Breast epithelium (tissue), 4 donors: ENCODE measurements around the gene ZRANB1. TPM values are rescaled to one million over a fixed set of nuclear protein-coding genes. Genes with fewer than 3 reads are reported as not detected.

Source experiments
- DNase-seq, 2 donors: peaks; one replicate each; pipeline ENCODE4 v3.0.0-alpha.2; 2019; ENCODE audit warnings: low spot score in 2 of 2
- H3K27ac ChIP-seq, 2 donors: fragments of 200-600 bp; sonication (generic) in 1 of 2; one replicate each; pipeline ENCODE4 v1.5.1; 2016 to 2019; ENCODE audit warnings: mild to moderate bottlenecking in 1 of 2
- H3K27me3 ChIP-seq, 2 donors: fragments of 200-600 bp; sonication (generic) in 1 of 2; one replicate each; pipeline versions ENCODE4 v1.5.1 to v1.6.0; 2017 to 2019; ENCODE audit warnings: control low read depth in 1 of 2, mild to moderate bottlenecking in 1 of 2
- H3K36me3 ChIP-seq: fragments of 200-600 bp; one replicate; pipeline ENCODE4 v1.5.1; 2019
- H3K4me1 ChIP-seq, 2 donors: fragments of 200-600 bp; sonication (generic); one replicate each; pipeline ENCODE4 v1.5.1; 2016 to 2019; ENCODE audit warnings: control low read depth in 1 of 2
- H3K4me3 ChIP-seq, 3 donors: fragments of 200-600 bp; sonication (generic); 1 replicate in 2 of 3; 2 replicates in 1 of 3; pipeline ENCODE4 v1.5.1; 2016 to 2019; ENCODE audit warnings: mild to moderate bottlenecking in 3 of 3, moderate library complexity in 2 of 3
- H3K9me3 ChIP-seq, 2 donors: fragments of 200-600 bp; sonication (generic) in 1 of 2; one replicate each; pipeline ENCODE4 v1.5.1; 2016 to 2019; ENCODE audit warnings: control low read depth in 1 of 2
- POLR2A ChIP-seq: fragments of 450-650 bp; IDR thresholded peaks from one replicate; pipeline ENCODE4 v1.6.1; 2016; ENCODE audit warnings: antibody characterized with exemption, mild to moderate bottlenecking, moderate library complexity
- POLR2AphosphoS5 ChIP-seq, 3 donors: sonication (generic); formaldehyde crosslinking; IDR thresholded peaks; one replicate each; pipeline ENCODE4 v1.6.1; 2017; ENCODE audit warnings: antibody characterized with exemption in 3 of 3
- intact Hi-C: fragments of 100-400 bp; cut with DNase I; formaldehyde crosslinking; loops from one replicate; pipeline ENCODE4 v1.15.1; 2023; ENCODE audit warnings: low total_unique reads
- total RNA-seq, 3 donors: library from RNA; depleted of rRNA; stranded (reverse); fragments of >200 nt; gene quantifications; one replicate each; pipeline ENCODE4 v1.1.0, GENCODE V29; 2016
- TF ChIP-seq, protein P1 (sequence below), 3 donors: fragments of 450-650 bp; IDR thresholded peaks; one replicate each; pipeline ENCODE4 v1.5.1; 2016 to 2017; ENCODE audit warnings: antibody characterized with exemption in 3 of 3, mild to moderate bottlenecking in 3 of 3, moderate library complexity in 3 of 3

Gene ZRANB1
- total RNA-seq, 3 donors from 2014 or later, result 32.4 to 37.4 (median 35.1) TPM

DNA sequence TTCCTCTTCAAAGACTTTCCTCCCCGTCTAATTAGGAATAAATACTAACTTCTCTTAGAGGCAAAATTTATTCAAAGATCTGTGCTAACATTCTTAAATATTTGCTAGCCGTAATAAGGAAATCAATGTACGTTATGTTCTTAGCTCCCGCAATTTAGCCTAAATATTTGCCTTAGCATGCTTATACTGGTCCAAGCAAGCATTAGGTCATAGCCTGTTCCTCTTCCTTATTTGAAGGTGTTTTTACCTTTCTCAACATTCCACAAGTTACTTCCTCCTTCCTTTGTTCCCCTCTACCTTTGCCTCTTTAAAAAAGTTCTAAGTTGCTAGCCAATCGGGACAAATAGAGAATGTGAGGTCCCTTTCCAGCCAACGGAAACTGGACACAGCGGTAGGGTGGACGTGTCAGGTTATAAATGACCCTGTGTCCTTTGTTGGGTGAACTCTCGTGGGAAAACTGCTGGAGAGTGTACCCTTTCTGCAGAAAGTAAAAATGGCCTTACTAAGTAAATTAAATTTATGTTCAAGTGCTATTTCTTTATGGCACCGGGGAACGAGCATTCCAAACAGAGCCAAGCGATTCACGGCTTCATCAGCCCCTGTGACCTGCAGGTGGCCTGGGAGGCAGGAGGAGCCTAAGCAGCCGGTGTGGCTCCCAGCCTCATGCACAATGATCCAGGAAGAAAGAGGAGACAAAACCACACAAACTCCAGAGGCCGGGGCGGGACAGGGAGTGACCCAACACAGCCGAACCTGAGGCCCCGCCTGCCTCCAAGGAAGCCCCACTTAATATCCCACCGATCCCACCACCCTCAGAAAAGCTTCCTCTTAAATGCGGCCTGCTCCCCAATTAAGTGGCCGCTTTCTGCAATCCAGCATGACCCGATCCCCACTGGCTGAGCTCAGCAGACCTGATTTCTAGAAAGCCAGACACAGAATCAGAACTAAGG, 67.0 kb downstream of the ZRANB1 start:
- no peak overlapping the region for H3K4me3 ChIP-seq
- TF ChIP-seq, protein P1, sequence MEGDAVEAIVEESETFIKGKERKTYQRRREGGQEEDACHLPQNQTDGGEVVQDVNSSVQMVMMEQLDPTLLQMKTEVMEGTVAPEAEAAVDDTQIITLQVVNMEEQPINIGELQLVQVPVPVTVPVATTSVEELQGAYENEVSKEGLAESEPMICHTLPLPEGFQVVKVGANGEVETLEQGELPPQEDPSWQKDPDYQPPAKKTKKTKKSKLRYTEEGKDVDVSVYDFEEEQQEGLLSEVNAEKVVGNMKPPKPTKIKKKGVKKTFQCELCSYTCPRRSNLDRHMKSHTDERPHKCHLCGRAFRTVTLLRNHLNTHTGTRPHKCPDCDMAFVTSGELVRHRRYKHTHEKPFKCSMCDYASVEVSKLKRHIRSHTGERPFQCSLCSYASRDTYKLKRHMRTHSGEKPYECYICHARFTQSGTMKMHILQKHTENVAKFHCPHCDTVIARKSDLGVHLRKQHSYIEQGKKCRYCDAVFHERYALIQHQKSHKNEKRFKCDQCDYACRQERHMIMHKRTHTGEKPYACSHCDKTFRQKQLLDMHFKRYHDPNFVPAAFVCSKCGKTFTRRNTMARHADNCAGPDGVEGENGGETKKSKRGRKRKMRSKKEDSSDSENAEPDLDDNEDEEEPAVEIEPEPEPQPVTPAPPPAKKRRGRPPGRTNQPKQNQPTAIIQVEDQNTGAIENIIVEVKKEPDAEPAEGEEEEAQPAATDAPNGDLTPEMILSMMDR (IDR thresholded peaks at IDR 0.05), result no peak
- TF ChIP-seq POLR2AphosphoS5 (IDR thresholded peaks at IDR 0.05), result peak in 1 of 3 donors; percentile 25
- no peak for TF ChIP-seq POLR2A

DNA sequence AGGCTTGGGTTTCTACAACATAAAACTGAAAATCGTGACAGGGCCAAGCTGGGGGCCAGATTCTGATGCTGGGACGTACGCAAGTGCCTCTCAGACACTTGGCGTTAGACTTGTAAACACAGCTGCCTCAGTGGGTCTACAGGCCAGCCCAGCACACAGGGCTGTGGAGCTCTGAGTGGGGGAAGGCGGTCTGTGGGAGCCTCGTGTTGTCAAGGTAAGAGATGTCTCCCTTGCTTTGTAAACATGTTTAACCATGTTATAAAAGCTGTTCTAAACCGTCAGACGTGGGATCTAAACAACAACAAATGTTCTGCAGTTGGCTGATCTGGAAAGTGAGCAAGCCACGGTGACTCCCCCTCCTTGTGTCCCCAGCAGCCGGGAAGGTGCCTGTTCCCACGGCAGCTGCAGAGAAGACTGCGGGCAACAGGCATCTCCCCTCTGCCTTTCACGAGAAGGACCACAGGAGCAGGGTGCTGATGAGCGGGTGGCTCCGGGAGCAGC, 67.8 kb downstream of the ZRANB1 start:
- H3K36me3 ChIP-seq, result no peaks in the 10 kb centered on the region
- H3K27me3 ChIP-seq, result no peaks in the 10 kb centered on the region
- H3K9me3 ChIP-seq, result no peaks in the 10 kb centered on the region
- H3K4me1 ChIP-seq, result peaks cover 3 to 10% of the 10 kb centered on the region in 2 donors
- DNase-seq, result no peak
- H3K4me3 ChIP-seq, result no peak overlapping the region
- intact Hi-C loops, result no loop called here
- peak overlapping the region in 1 of 2 donors; percentile 79 for H3K27ac ChIP-seq
- TF ChIP-seq, protein P1 (IDR thresholded peaks at IDR 0.05), result no peak
- TF ChIP-seq POLR2AphosphoS5 (IDR thresholded peaks at IDR 0.05), result no peak
- TF ChIP-seq POLR2A, result no peak

More for the DNA sequence above, 67.0 kb downstream of the ZRANB1 start:
- peaks cover 3 to 5% of the 10 kb centered on the region in 2 donors for H3K4me1 ChIP-seq
- peak overlapping the region; percentile 74 to 79 for H3K27ac ChIP-seq
- no peaks in the 10 kb centered on the region for H3K9me3 ChIP-seq
- no peaks in the 10 kb centered on the region for H3K36me3 ChIP-seq
- peak in 1 of 2 donors; percentile 50 for DNase-seq
- no peaks in the 10 kb centered on the region for H3K27me3 ChIP-seq
- intact Hi-C loops, result no loop called here

DNA sequence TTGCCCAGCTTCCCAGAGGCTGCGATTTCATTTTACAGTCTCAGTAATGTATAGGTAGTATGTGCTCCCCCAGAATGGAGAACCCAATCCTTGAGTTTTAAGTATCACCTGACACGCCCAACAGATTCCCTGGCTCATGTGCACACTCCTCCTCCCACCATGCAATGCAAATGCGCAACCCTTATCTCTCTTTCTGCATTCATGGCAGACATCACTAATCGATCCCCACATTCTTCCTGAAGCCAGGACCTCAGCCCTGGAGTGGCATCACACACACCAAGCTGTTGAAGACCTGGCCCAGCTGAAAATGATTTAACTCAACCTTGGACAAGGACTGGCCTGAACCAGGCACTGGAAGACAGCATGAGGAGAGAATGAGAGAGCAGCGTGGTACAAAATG, 68.4 kb downstream of the ZRANB1 start:
- Histone ChIP-seq H3K9me3 (no peaks in the 10 kb centered on the region), H3K27me3 (no peaks in the 10 kb centered on the region), H3K27ac (peak overlapping the region in 1 of 2 donors; percentile 11), H3K4me1 (peaks cover 3 to 16% of the 10 kb centered on the region in 2 donors), H3K4me3 (no peak overlapping the region), H3K36me3 (no peaks in the 10 kb centered on the region)
- intact Hi-C loops, result no loop called here
- no peak for DNase-seq
- TF ChIP-seq POLR2A, result no peak
- TF ChIP-seq, protein P1 (IDR thresholded peaks at IDR 0.05), result no peak
- TF ChIP-seq POLR2AphosphoS5 (IDR thresholded peaks at IDR 0.05), result no peak

DNA sequence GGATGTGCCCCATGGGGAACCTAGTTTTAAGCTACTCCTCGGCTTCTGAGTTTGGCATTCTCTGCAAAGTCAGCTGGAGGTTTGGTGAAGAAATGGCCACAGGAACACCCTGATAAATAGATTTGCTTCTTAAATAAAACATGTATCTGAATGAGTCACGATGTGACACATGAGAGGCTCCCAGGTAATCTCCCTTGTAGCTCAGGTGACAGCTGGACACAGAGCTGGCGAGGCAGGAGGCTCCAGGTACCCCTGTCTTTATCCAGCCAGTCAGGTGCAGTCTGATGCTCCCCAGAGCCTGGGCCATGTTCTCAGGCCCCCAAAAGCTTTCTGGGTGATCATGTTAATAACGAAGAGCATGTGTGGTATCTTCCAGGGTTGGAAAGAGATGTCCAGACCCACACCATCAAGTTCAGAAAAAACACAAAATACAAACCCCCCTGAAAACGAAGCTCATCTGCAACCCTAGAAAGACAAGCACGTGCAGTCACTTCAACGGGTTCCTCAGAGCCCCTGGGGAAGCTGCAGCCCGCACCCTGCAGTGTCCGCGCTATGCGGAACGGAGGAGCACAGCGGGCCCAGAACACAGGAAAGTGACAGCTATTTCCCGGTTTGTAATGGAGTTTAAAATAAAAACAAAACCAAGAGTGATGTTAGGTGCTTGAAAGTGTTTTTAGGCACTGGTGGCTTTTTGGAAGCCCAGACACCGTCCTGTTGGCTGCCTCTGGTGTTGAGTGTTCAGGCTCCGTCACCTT, 69.4 kb downstream of the ZRANB1 start:
- DNase-seq, result no peak
- H3K27me3 ChIP-seq, result no peaks in the 10 kb centered on the region
- no peaks in the 10 kb centered on the region for H3K9me3 ChIP-seq
- H3K36me3 ChIP-seq, result no peaks in the 10 kb centered on the region
- H3K27ac ChIP-seq, result peak overlapping the region in 1 of 2 donors; percentile 11
- no peak for TF ChIP-seq POLR2A
- TF ChIP-seq, protein P1 (IDR thresholded peaks at IDR 0.05), result no peak
- no peak for TF ChIP-seq POLR2AphosphoS5 (IDR thresholded peaks at IDR 0.05)
- H3K4me1 ChIP-seq, result peaks cover 13 to 25% of the 10 kb centered on the region in 2 donors
- H3K4me3 ChIP-seq, result no peak overlapping the region
- intact Hi-C loops, result no loop called here
